Keratinocyte (primary cell): ENCODE measurements around the gene GUCY2C. TPM values are rescaled to one million over a fixed set of nuclear protein-coding genes. Genes with fewer than 3 reads are reported as not detected.

ENCODE experiments used
- DNase-seq: peaks from one replicate; pipeline ENCODE4 v3.0.0-alpha.2; 2011; ENCODE audit warnings: low read depth, missing footprints, low spot score
- FAIRE-seq: peaks from 2 replicates; lab custom pipeline; 2011; peaks lifted over from hg19 to GRCh38; lab: Jason Lieb, UNC
- H2AFZ ChIP-seq: 2 replicates; pipeline ENCODE4 v1.6.0; 2012; ENCODE audit warnings: low read length, control low read depth, inconsistent platforms; ENCODE audit not compliant: control insufficient read depth
- H3K27ac ChIP-seq: 2 replicates; pipeline ENCODE4 v1.5.1; 2011; ENCODE audit warnings: low read length; ENCODE audit not compliant: control insufficient read depth, insufficient read depth
- H3K27me3 ChIP-seq: 3 replicates; pipeline ENCODE4 v1.6.0; 2011; ENCODE audit warnings: low read length; ENCODE audit not compliant: control insufficient read depth, insufficient read depth; ENCODE audit errors: extremely low read depth
- H3K36me3 ChIP-seq, 2 experiments: 2 replicates in 1 of 2; 3 replicates in 1 of 2; pipeline ENCODE4 v1.5.1; 2011; ENCODE audit warnings: low read length in 2 of 2, mild to moderate bottlenecking in 1 of 2; ENCODE audit not compliant: control insufficient read depth in 2 of 2, insufficient read depth in 2 of 2; ENCODE audit errors: extremely low read depth in 1 of 2
- H3K4me1 ChIP-seq: 3 replicates; pipeline ENCODE4 v1.5.1; 2011; ENCODE audit warnings: low read length; ENCODE audit not compliant: control insufficient read depth, insufficient read depth; ENCODE audit errors: extremely low read depth
- H3K4me2 ChIP-seq: 3 replicates; pipeline ENCODE4 v1.6.0; 2011; ENCODE audit warnings: low read depth, low read length; ENCODE audit not compliant: control insufficient read depth, insufficient read depth; ENCODE audit errors: extremely low read depth
- H3K4me3 ChIP-seq, 3 experiments: fragments of 200-600 bp in 1 of 3; sonication (generic) in 1 of 3; 2 replicates in 2 of 3; 3 replicates in 1 of 3; pipeline ENCODE4 v1.5.1; 2011 to 2016; ENCODE audit warnings: low read length in 3 of 3, mild to moderate bottlenecking in 3 of 3, control low read depth in 2 of 3, inconsistent platforms in 1 of 3, low read depth in 1 of 3, mixed read lengths in 1 of 3, mixed run types in 1 of 3, moderate library complexity in 1 of 3; ENCODE audit not compliant: control insufficient read depth in 2 of 3, insufficient read depth in 2 of 3; ENCODE audit errors: extremely low read depth in 1 of 3
- H3K79me2 ChIP-seq: 2 replicates; pipeline ENCODE4 v1.6.0; 2012; ENCODE audit warnings: low read length; ENCODE audit not compliant: control insufficient read depth, insufficient read depth
- H3K9ac ChIP-seq: 3 replicates; pipeline ENCODE4 v1.6.0; 2011; ENCODE audit warnings: low read length; ENCODE audit not compliant: control insufficient read depth, insufficient read depth; ENCODE audit errors: extremely low read depth
- H3K9me1 ChIP-seq: 3 replicates; pipeline ENCODE4 v1.6.0; 2011; ENCODE audit warnings: low read length; ENCODE audit not compliant: control insufficient read depth, insufficient read depth; ENCODE audit errors: extremely low read depth
- H3K9me3 ChIP-seq: 2 replicates; pipeline ENCODE4 v1.5.1; 2012; ENCODE audit warnings: low read depth, low read length; ENCODE audit not compliant: control insufficient read depth
- H4K20me1 ChIP-seq: 3 replicates; pipeline ENCODE4 v1.6.0; 2011; ENCODE audit warnings: low read length; ENCODE audit not compliant: control insufficient read depth, insufficient read depth; ENCODE audit errors: extremely low read depth
- CTCF ChIP-seq, 3 experiments: IDR thresholded peaks in 1 of 3; conservative IDR thresholded peaks in 1 of 3; optimal IDR thresholded peaks in 1 of 3; 2 replicates in 2 of 3; 3 replicates in 1 of 3; pipeline versions ENCODE3 to v1.5.1; 2011; ENCODE audit warnings: low read length in 3 of 3, mild to moderate bottlenecking in 3 of 3, moderate library complexity in 2 of 3, control low read depth in 1 of 3, inconsistent platforms in 1 of 3; ENCODE audit not compliant: insufficient read depth in 2 of 3; ENCODE audit errors: extremely low read depth in 1 of 3
- EZH2 ChIP-seq: IDR thresholded peaks from one replicate; pipeline ENCODE4 v1.6.1; 2012; ENCODE audit warnings: inconsistent platforms, mild to moderate bottlenecking, low read length, moderate library complexity
- dilution Hi-C: fragments of 300-500 bp; cut with MboI; formaldehyde crosslinking; loops from one replicate; pipeline ENCODE4 v1.7.0; 2020; ENCODE audit warnings: low sequenced_read_pairs; ENCODE audit not compliant: extremely low pct_ligation_motif_present
- polyA plus RNA-seq, 5 experiments: library from polyadenylated mRNA; depleted of rRNA in 3 of 5; stranded (reverse) in 3 of 5; stranded (forward) in 1 of 5; unstranded in 1 of 5; fragments of >200 nt; gene quantifications; 1 replicate in 1 of 5; 2 replicates in 3 of 5; 3 replicates in 1 of 5; pipeline versions ENCODE4 v1.2.1 to v1.2.3, GENCODE V29; 2011 to 2012; ENCODE audit warnings: missing spikeins in 2 of 5, low read depth in 1 of 5, low replicate concordance in 1 of 5

Gene GUCY2C
- polyA plus RNA-seq, 1 donor (not counting 4 experiments of a cell fraction or from before 2014, with no cell fraction given), result 0.03 TPM

DNA sequence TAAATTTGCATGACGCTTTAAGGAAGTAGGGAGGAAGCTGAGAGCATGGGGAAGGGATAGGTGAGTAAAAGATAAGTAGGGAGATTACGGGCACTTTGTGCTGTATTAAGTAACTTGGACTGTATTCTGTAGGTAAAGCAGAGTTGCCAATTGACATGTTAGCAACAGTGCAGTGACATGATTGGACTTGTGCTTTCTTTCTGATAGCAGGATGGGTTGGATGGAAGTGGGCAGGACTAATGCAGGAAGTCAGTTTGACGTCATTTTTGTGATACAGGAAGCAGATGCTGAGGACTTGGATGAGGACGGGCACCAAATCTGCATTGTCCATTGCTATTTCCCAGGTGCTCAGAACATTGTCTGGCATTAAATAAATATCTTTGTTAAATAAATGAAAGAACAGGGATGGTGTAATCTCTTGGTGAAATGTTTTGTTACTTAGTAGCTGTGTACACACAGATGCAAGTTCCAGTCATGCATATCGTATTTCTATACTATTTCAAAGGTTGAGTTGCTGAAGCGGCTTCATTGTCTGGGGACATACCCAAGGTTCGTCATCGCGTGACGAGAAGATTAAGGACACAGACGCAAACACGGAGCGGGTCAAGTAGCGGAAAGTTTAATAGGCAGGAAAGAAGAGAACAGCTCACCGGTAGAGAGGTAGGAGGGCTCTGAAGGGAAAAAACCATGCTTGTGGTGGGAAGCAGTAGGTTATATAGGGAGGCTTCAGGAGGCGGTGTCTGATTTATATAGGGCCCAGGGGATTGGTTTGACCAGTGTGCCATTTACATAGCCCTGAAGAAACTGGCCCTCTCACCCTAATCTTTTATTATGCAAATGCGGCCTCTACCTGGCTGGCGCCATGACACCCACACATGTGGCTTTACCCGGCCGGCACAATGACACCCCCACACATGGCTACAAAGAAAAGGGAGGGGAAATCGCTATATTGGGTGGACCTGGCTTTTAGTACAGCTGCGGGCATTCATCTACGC, 30.7 kb downstream of the GUCY2C start:
- H4K20me1 ChIP-seq, result no peaks in the 10 kb centered on the region
- H3K9me3 ChIP-seq, result no peaks in the 10 kb centered on the region
- dilution Hi-C loops, result no loop called here
- H3K27me3 ChIP-seq, result no peaks in the 10 kb centered on the region
- no peaks in the 10 kb centered on the region for H3K4me1 ChIP-seq
- peak overlapping the region; percentile 54 for H2AFZ ChIP-seq
- H3K4me2 ChIP-seq, result no peak overlapping the region
- H3K79me2 ChIP-seq, result no peaks in the 10 kb centered on the region
- H3K4me3 ChIP-seq, result no peak overlapping the region
- no peak overlapping the region for H3K27ac ChIP-seq
- FAIRE-seq (peak; percentile 13), DNase-seq (no peak)
- no peaks in the 10 kb centered on the region for H3K36me3 ChIP-seq
- no peak for TF ChIP-seq EZH2
- no peaks in the 10 kb centered on the region for H3K9me1 ChIP-seq
- no peak overlapping the region for H3K9ac ChIP-seq

GRCh38 chr12:14664434-14665023, 31.9 kb downstream of the GUCY2C start:
- Histone ChIP-seq H3K36me3 (no peaks in the 10 kb centered on the region), H4K20me1 (no peaks in the 10 kb centered on the region), H3K9me3 (no peaks in the 10 kb centered on the region), H3K79me2 (no peaks in the 10 kb centered on the region), H3K27me3 (no peaks in the 10 kb centered on the region), H3K4me1 (no peaks in the 10 kb centered on the region), H3K4me2 (no peak overlapping the region), H3K27ac (no peak overlapping the region), H3K4me3 (no peak overlapping the region), H3K9me1 (no peaks in the 10 kb centered on the region), H2AFZ (no peak overlapping the region), H3K9ac (no peak overlapping the region)
- DNase-seq, result no peak
- no peak for FAIRE-seq
- no peak for TF ChIP-seq EZH2
- peak in 2 of 3 experiments; percentile 46 to 47 for TF ChIP-seq CTCF (optimal IDR thresholded peaks at IDR 0.05 in 1 of 3, IDR thresholded peaks at IDR 0.05 in 1 of 3, conservative IDR thresholded peaks at IDR 0.05 in 1 of 3; ENCODE audit: extremely low read depth in 1 of 3, insufficient read depth in 2 of 3, low read length in 3 of 3)
- dilution Hi-C loops, result no loop called here
